ENCODE results near the gene ZBTB32. TPM values are rescaled to one million over a fixed set of nuclear protein-coding genes. Genes with fewer than 3 reads are reported as not detected.

Gene ZBTB32
- total RNA-seq, 1 donor = 0.42 TPM

- Histone ChIP-seq H3K4me1 (ENCODE audit: insufficient read depth, low read length) (peaks cover 70% of the 10 kb centered on the region), H3K27me3 (ENCODE audit: insufficient read depth, low read length) (no peaks in the 10 kb centered on the region), H3K4me3 (ENCODE audit: low read length) (peak overlapping the region; percentile 86), H3K9me3 (ENCODE audit: low read depth, low read length) (no peaks in the 10 kb centered on the region)
These were observed 39.5 kb downstream of the ZBTB32 start for GRCh38 chr19:35743640-35744429.

- no peaks in the 10 kb centered on the region for H3K27me3 ChIP-seq (ENCODE audit: insufficient read depth, low read length)
- H3K4me3 ChIP-seq (ENCODE audit: low read length) = peak overlapping the region; percentile 86
These were observed 40.3 kb downstream of the ZBTB32 start for GRCh38 chr19:35744430-35745327.

GRCh38 chr19:35745328-35746086 lies 41.1 kb downstream of the ZBTB32 start, which contains the start of the genes PSENEN and U2AF1L4:
PSENEN (plus strand) TSS chr19:35745651; CDS start chr19:35745931, 280 bp downstream.
U2AF1L4 (minus strand) TSS chr19:35745418; CDS start chr19:35745391, 27 bp downstream.
- peak within 1 kb of the TSS; percentile 86 for H3K4me3 ChIP-seq (ENCODE audit: low read length)
- peaks cover 66% of the 10 kb centered on the region for H3K4me1 ChIP-seq (ENCODE audit: insufficient read depth, low read length)
- no peaks in the 10 kb centered on the region for H3K27me3 ChIP-seq (ENCODE audit: insufficient read depth, low read length)
- no peaks in the 10 kb centered on the region for H3K9me3 ChIP-seq (ENCODE audit: low read depth, low read length)

More at GRCh38 chr19:35744430-35745327, 40.3 kb downstream of the ZBTB32 start:
- H3K4me1 ChIP-seq (ENCODE audit: insufficient read depth, low read length) = peaks cover 73% of the 10 kb centered on the region
- no peaks in the 10 kb centered on the region for H3K9me3 ChIP-seq (ENCODE audit: low read depth, low read length)

GRCh38 chr19:35746087-35746462 lies 41.7 kb downstream of the ZBTB32 start:
- H3K4me1 ChIP-seq (ENCODE audit: insufficient read depth, low read length) = peaks cover 62% of the 10 kb centered on the region
- no peaks in the 10 kb centered on the region for H3K9me3 ChIP-seq (ENCODE audit: low read depth, low read length)
- H3K27me3 ChIP-seq (ENCODE audit: insufficient read depth, low read length) = no peaks in the 10 kb centered on the region
- H3K4me3 ChIP-seq (ENCODE audit: low read length) = peak overlapping the region; percentile 86

- no peaks in the 10 kb centered on the region for H3K27me3 ChIP-seq (ENCODE audit: insufficient read depth, low read length)
- no peak overlapping the region for H3K4me3 ChIP-seq (ENCODE audit: low read length)
- H3K4me1 ChIP-seq (ENCODE audit: insufficient read depth, low read length) = peaks cover 60% of the 10 kb centered on the region
These were observed 42.2 kb downstream of the ZBTB32 start for GRCh38 chr19:35746531-35746930.

GRCh38 chr19:35748106-35749020 lies 44.0 kb downstream of the ZBTB32 start, which contains the start of gene LIN37:
LIN37 (plus strand) TSS chr19:35748576; CDS start chr19:35748725, 149 bp downstream.
- H3K4me1 ChIP-seq (ENCODE audit: insufficient read depth, low read length) = peaks cover 41% of the 10 kb centered on the region
- H3K4me3 ChIP-seq (ENCODE audit: low read length) = peak within 1 kb of the TSS; percentile 75
- no peaks in the 10 kb centered on the region for H3K27me3 ChIP-seq (ENCODE audit: insufficient read depth, low read length)
- H3K9me3 ChIP-seq (ENCODE audit: low read depth, low read length) = no peaks in the 10 kb centered on the region

More at GRCh38 chr19:35746531-35746930, 42.2 kb downstream of the ZBTB32 start:
- no peaks in the 10 kb centered on the region for H3K9me3 ChIP-seq (ENCODE audit: low read depth, low read length)

GRCh38 chr19:35750167-35750566 lies 45.8 kb downstream of the ZBTB32 start:
- Histone ChIP-seq H3K9me3 (ENCODE audit: low read depth, low read length) (no peaks in the 10 kb centered on the region), H3K4me3 (ENCODE audit: low read length) (no peak overlapping the region), H3K4me1 (ENCODE audit: insufficient read depth, low read length) (peaks cover 29% of the 10 kb centered on the region), H3K27me3 (ENCODE audit: insufficient read depth, low read length) (no peaks in the 10 kb centered on the region)

GRCh38 chr19:35751839-35752745 lies 47.7 kb downstream of the ZBTB32 start:
- Histone ChIP-seq H3K4me3 (ENCODE audit: low read length) (no peak overlapping the region), H3K9me3 (ENCODE audit: low read depth, low read length) (no peaks in the 10 kb centered on the region), H3K4me1 (ENCODE audit: insufficient read depth, low read length) (peaks cover 34% of the 10 kb centered on the region), H3K27me3 (ENCODE audit: insufficient read depth, low read length) (peaks cover 9% of the 10 kb centered on the region)

GRCh38 chr19:35752746-35753350 lies 48.5 kb downstream of the ZBTB32 start:
- H3K4me1 ChIP-seq (ENCODE audit: insufficient read depth, low read length) = peaks cover 36% of the 10 kb centered on the region
- no peak overlapping the region for H3K4me3 ChIP-seq (ENCODE audit: low read length)
- H3K27me3 ChIP-seq (ENCODE audit: insufficient read depth, low read length) = peaks cover 9% of the 10 kb centered on the region
- no peaks in the 10 kb centered on the region for H3K9me3 ChIP-seq (ENCODE audit: low read depth, low read length)

- H3K9me3 ChIP-seq (ENCODE audit: low read depth, low read length) = no peaks in the 10 kb centered on the region
- peaks cover 36% of the 10 kb centered on the region for H3K4me1 ChIP-seq (ENCODE audit: insufficient read depth, low read length)
- no peak overlapping the region for H3K4me3 ChIP-seq (ENCODE audit: low read length)
These were observed 49.4 kb downstream of the ZBTB32 start for GRCh38 chr19:35753634-35754369.

GRCh38 chr19:35754370-35755130 lies 50.2 kb downstream of the ZBTB32 start:
- Histone ChIP-seq H3K27me3 (ENCODE audit: insufficient read depth, low read length) (peaks cover 9% of the 10 kb centered on the region), H3K4me3 (ENCODE audit: low read length) (no peak overlapping the region), H3K4me1 (ENCODE audit: insufficient read depth, low read length) (peaks cover 34% of the 10 kb centered on the region), H3K9me3 (ENCODE audit: low read depth, low read length) (no peaks in the 10 kb centered on the region)

More at GRCh38 chr19:35753634-35754369, 49.4 kb downstream of the ZBTB32 start:
- H3K27me3 ChIP-seq (ENCODE audit: insufficient read depth, low read length) = peaks cover 9% of the 10 kb centered on the region
